Measurements from ENCODE around the gene CTDSP1.

Gene CTDSP1

GRCh38 chr2:218393750-218394290, 5.8 kb upstream of the CTDSP1 start:
- no peaks in the 10 kb centered on the region for H3K27me3 ChIP-seq (ENCODE audit: control insufficient read depth in 1 of 2, insufficient read depth in 2 of 2, low read length in 2 of 2)
- H3K27ac ChIP-seq (ENCODE audit: low read length), result no peak overlapping the region
- H3K9me3 ChIP-seq (ENCODE audit: control insufficient read depth in 2 of 2, low read length in 2 of 2), result no peaks in the 10 kb centered on the region
- H3K4me1 ChIP-seq (ENCODE audit: control insufficient read depth, insufficient read depth, low read length), result peaks cover 25% of the 10 kb centered on the region
- H3K9ac ChIP-seq (ENCODE audit: low read length in 2 of 2), result no peak overlapping the region
- no peaks in the 10 kb centered on the region for H3K36me3 ChIP-seq (ENCODE audit: control insufficient read depth in 2 of 2, insufficient read depth in 2 of 2, low read length in 2 of 2)
- no peak overlapping the region for H3K4me3 ChIP-seq (ENCODE audit: low read length in 2 of 2)

GRCh38 chr2:218394298-218395089, 5.2 kb upstream of the CTDSP1 start:
- Histone ChIP-seq H3K27ac (ENCODE audit: low read length) (no peak overlapping the region), H3K4me3 (ENCODE audit: low read length in 2 of 2) (no peak overlapping the region), H3K9ac (ENCODE audit: low read length in 2 of 2) (no peak overlapping the region), H3K4me1 (ENCODE audit: control insufficient read depth, insufficient read depth, low read length) (peaks cover 28% of the 10 kb centered on the region), H3K9me3 (ENCODE audit: control insufficient read depth in 2 of 2, low read length in 2 of 2) (no peaks in the 10 kb centered on the region), H3K36me3 (ENCODE audit: control insufficient read depth in 2 of 2, insufficient read depth in 2 of 2, low read length in 2 of 2) (no peaks in the 10 kb centered on the region), H3K27me3 (ENCODE audit: control insufficient read depth in 1 of 2, insufficient read depth in 2 of 2, low read length in 2 of 2) (no peaks in the 10 kb centered on the region)

GRCh38 chr2:218395090-218395444, 4.6 kb upstream of the CTDSP1 start:
- H3K4me3 ChIP-seq (ENCODE audit: low read length in 2 of 2), result no peak overlapping the region

GRCh38 chr2:218395456-218395825, 4.2 kb upstream of the CTDSP1 start:
- H3K4me3 ChIP-seq (ENCODE audit: low read length in 2 of 2), result peak overlapping the region; percentile 57 to 92
- peak overlapping the region; percentile 99 for H3K27ac ChIP-seq (ENCODE audit: low read length)
- no peaks in the 10 kb centered on the region for H3K27me3 ChIP-seq (ENCODE audit: control insufficient read depth in 1 of 2, insufficient read depth in 2 of 2, low read length in 2 of 2)
- peak overlapping the region; percentile 77 to 82 for H3K9ac ChIP-seq (ENCODE audit: low read length in 2 of 2)
- H3K4me1 ChIP-seq (ENCODE audit: control insufficient read depth, insufficient read depth, low read length), result peaks cover 29% of the 10 kb centered on the region
- no peaks in the 10 kb centered on the region for H3K9me3 ChIP-seq (ENCODE audit: control insufficient read depth in 2 of 2, low read length in 2 of 2)
- no peaks in the 10 kb centered on the region for H3K36me3 ChIP-seq (ENCODE audit: control insufficient read depth in 2 of 2, insufficient read depth in 2 of 2, low read length in 2 of 2)

More at GRCh38 chr2:218395090-218395444, 4.6 kb upstream of the CTDSP1 start:
- Histone ChIP-seq H3K36me3 (ENCODE audit: control insufficient read depth in 2 of 2, insufficient read depth in 2 of 2, low read length in 2 of 2) (no peaks in the 10 kb centered on the region), H3K27me3 (ENCODE audit: control insufficient read depth in 1 of 2, insufficient read depth in 2 of 2, low read length in 2 of 2) (no peaks in the 10 kb centered on the region), H3K9ac (ENCODE audit: low read length in 2 of 2) (no peak overlapping the region), H3K27ac (ENCODE audit: low read length) (no peak overlapping the region), H3K4me1 (ENCODE audit: control insufficient read depth, insufficient read depth, low read length) (peaks cover 28% of the 10 kb centered on the region), H3K9me3 (ENCODE audit: control insufficient read depth in 2 of 2, low read length in 2 of 2) (no peaks in the 10 kb centered on the region)

- H3K9ac ChIP-seq (ENCODE audit: low read length in 2 of 2), result peak overlapping the region; percentile 91 to 94
- H3K27ac ChIP-seq (ENCODE audit: low read length), result peak overlapping the region; percentile 99
- H3K27me3 ChIP-seq (ENCODE audit: control insufficient read depth in 1 of 2, insufficient read depth in 2 of 2, low read length in 2 of 2), result no peaks in the 10 kb centered on the region
- no peaks in the 10 kb centered on the region for H3K9me3 ChIP-seq (ENCODE audit: control insufficient read depth in 2 of 2, low read length in 2 of 2)
- no peaks in the 10 kb centered on the region for H3K36me3 ChIP-seq (ENCODE audit: control insufficient read depth in 2 of 2, insufficient read depth in 2 of 2, low read length in 2 of 2)
- peak overlapping the region; percentile 67 to 92 for H3K4me3 ChIP-seq (ENCODE audit: low read length in 2 of 2)
- H3K4me1 ChIP-seq (ENCODE audit: control insufficient read depth, insufficient read depth, low read length), result peaks cover 32% of the 10 kb centered on the region
Observed at GRCh38 chr2:218395826-218396687, 3.6 kb upstream of the CTDSP1 start.

- Histone ChIP-seq H3K27ac (ENCODE audit: low read length) (peak overlapping the region; percentile 99), H3K4me1 (ENCODE audit: control insufficient read depth, insufficient read depth, low read length) (peaks cover 41% of the 10 kb centered on the region), H3K9ac (ENCODE audit: low read length in 2 of 2) (peak overlapping the region; percentile 91 to 94), H3K9me3 (ENCODE audit: control insufficient read depth in 2 of 2, low read length in 2 of 2) (no peaks in the 10 kb centered on the region), H3K36me3 (ENCODE audit: control insufficient read depth in 2 of 2, insufficient read depth in 2 of 2, low read length in 2 of 2) (peaks cover 0 to 2% of the 10 kb centered on the region in 2 donors), H3K27me3 (ENCODE audit: control insufficient read depth in 1 of 2, insufficient read depth in 2 of 2, low read length in 2 of 2) (no peaks in the 10 kb centered on the region), H3K4me3 (ENCODE audit: low read length in 2 of 2) (peak overlapping the region; percentile 67 to 92)
Observed at GRCh38 chr2:218396688-218397462, 2.8 kb upstream of the CTDSP1 start.

GRCh38 chr2:218397463-218397819, 2.2 kb upstream of the CTDSP1 start:
- H3K36me3 ChIP-seq (ENCODE audit: control insufficient read depth in 2 of 2, insufficient read depth in 2 of 2, low read length in 2 of 2), result peaks cover 0 to 7% of the 10 kb centered on the region in 2 donors
- peak overlapping the region; percentile 67 to 92 for H3K4me3 ChIP-seq (ENCODE audit: low read length in 2 of 2)
- no peaks in the 10 kb centered on the region for H3K9me3 ChIP-seq (ENCODE audit: control insufficient read depth in 2 of 2, low read length in 2 of 2)
- peak overlapping the region; percentile 99 for H3K27ac ChIP-seq (ENCODE audit: low read length)
- H3K9ac ChIP-seq (ENCODE audit: low read length in 2 of 2), result peak overlapping the region; percentile 91 to 94
- H3K27me3 ChIP-seq (ENCODE audit: control insufficient read depth in 1 of 2, insufficient read depth in 2 of 2, low read length in 2 of 2), result no peaks in the 10 kb centered on the region
- peaks cover 46% of the 10 kb centered on the region for H3K4me1 ChIP-seq (ENCODE audit: control insufficient read depth, insufficient read depth, low read length)

- no peaks in the 10 kb centered on the region for H3K27me3 ChIP-seq (ENCODE audit: control insufficient read depth in 1 of 2, insufficient read depth in 2 of 2, low read length in 2 of 2)
- H3K36me3 ChIP-seq (ENCODE audit: control insufficient read depth in 2 of 2, insufficient read depth in 2 of 2, low read length in 2 of 2), result peaks cover under 1 to 9% of the 10 kb centered on the region in 2 donors
- peak overlapping the region; percentile 99 for H3K27ac ChIP-seq (ENCODE audit: low read length)
- peaks cover 50% of the 10 kb centered on the region for H3K4me1 ChIP-seq (ENCODE audit: control insufficient read depth, insufficient read depth, low read length)
- H3K9ac ChIP-seq (ENCODE audit: low read length in 2 of 2), result peak overlapping the region; percentile 91 to 94
- H3K4me3 ChIP-seq (ENCODE audit: low read length in 2 of 2), result peak overlapping the region; percentile 67 to 92
- no peaks in the 10 kb centered on the region for H3K9me3 ChIP-seq (ENCODE audit: control insufficient read depth in 2 of 2, low read length in 2 of 2)
Observed at GRCh38 chr2:218397820-218398436, 1.7 kb upstream of the CTDSP1 start.

GRCh38 chr2:218398437-218399390, 954 bp upstream of the CTDSP1 start:
- Histone ChIP-seq H3K4me3 (ENCODE audit: low read length in 2 of 2) (peak overlapping the region; percentile 67 to 92), H3K9ac (ENCODE audit: low read length in 2 of 2) (peak overlapping the region; percentile 94 to 95), H3K9me3 (ENCODE audit: control insufficient read depth in 2 of 2, low read length in 2 of 2) (no peaks in the 10 kb centered on the region), H3K36me3 (ENCODE audit: control insufficient read depth in 2 of 2, insufficient read depth in 2 of 2, low read length in 2 of 2) (peaks cover 8 to 15% of the 10 kb centered on the region in 2 donors), H3K27me3 (ENCODE audit: control insufficient read depth in 1 of 2, insufficient read depth in 2 of 2, low read length in 2 of 2) (no peaks in the 10 kb centered on the region), H3K4me1 (ENCODE audit: control insufficient read depth, insufficient read depth, low read length) (peaks cover 54% of the 10 kb centered on the region), H3K27ac (ENCODE audit: low read length) (peak overlapping the region; percentile 99)

Data from stomach smooth muscle (tissue), 2 donors.